K562 (cell line): Measurements from ENCODE around the gene MGRN1. TPM values are rescaled to one million over a fixed set of nuclear protein-coding genes. Genes with fewer than 3 reads are reported as not detected.

Experiments used
- HDAC3 ChIP-seq: fragments of 450-650 bp; IDR thresholded peaks from 2 replicates; pipeline ENCODE4 v1.6.1; 2018; ENCODE audit warnings: borderline replicate concordance, mild to moderate bottlenecking, moderate library complexity; ENCODE audit not compliant: partially characterized antibody
- KLF16 ChIP-seq: IDR thresholded peaks from 2 replicates; pipeline ENCODE4 v1.6.1; 2016; ENCODE audit warnings: antibody characterized with exemption
- NR2F6 ChIP-seq: fragments of 450-650 bp; formaldehyde crosslinking; IDR thresholded peaks from 2 replicates; pipeline ENCODE4 v1.4.0; 2020; ENCODE audit warnings: mild to moderate bottlenecking
- NUFIP1 ChIP-seq: fragments of 450-650 bp; IDR thresholded peaks from 2 replicates; pipeline ENCODE4 v1.6.1; 2018; ENCODE audit not compliant: partially characterized antibody
- SAFB2 ChIP-seq: fragments of 200-400 bp; formaldehyde crosslinking; IDR thresholded peaks from 2 replicates; pipeline ENCODE4 v1.6.1; 2018; ENCODE audit warnings: borderline replicate concordance, low read length, low read depth, moderate library complexity; ENCODE audit not compliant: severe bottlenecking
- SIN3B ChIP-seq: fragments of 450-650 bp; IDR thresholded peaks from 2 replicates; pipeline ENCODE4 v1.6.1; 2017; ENCODE audit warnings: low read depth, mild to moderate bottlenecking, moderate library complexity
- ZNF280A ChIP-seq: fragments of 450-650 bp; IDR thresholded peaks from 2 replicates; pipeline ENCODE4 v1.6.1; 2018; ENCODE audit warnings: mild to moderate bottlenecking, low read depth; ENCODE audit not compliant: partially characterized antibody
- ZNF696 ChIP-seq: fragments of 250-450 bp; sonication (Bioruptor Pico); conservative IDR thresholded peaks from 2 replicates; pipeline ENCODE4 v1.4.0; 2020; ENCODE audit warnings: mild to moderate bottlenecking, moderate library complexity
- ZSCAN29 ChIP-seq: fragments of 450-650 bp; IDR thresholded peaks from 2 replicates; pipeline ENCODE4 v1.6.1; 2017
- polyA plus RNA-seq, 8 experiments: library from polyadenylated mRNA; depleted of rRNA in 4 of 8; stranded (reverse) in 5 of 8; unstranded in 3 of 8; fragments of >200 nt; fragmentation: Nextera tagmentation in 2 of 8; fragmentation: Illumina TruSeq in 1 of 8; extraction: Ambion mirVana in 2 of 8; extraction: Trizol in 1 of 8; gene quantifications; 2 replicates each; pipeline versions ENCODE4 v1.2.1 to v1.2.3, GENCODE V29; 2011 to 2014; ENCODE audit warnings: inconsistent platforms in 1 of 8, missing spikeins in 1 of 8
- total RNA-seq, 7 experiments: library from RNA; depleted of rRNA in 6 of 7; stranded (reverse); fragments of >200 nt in 6 of 7; fragmentation: Illumina TruSeq in 2 of 7; extraction: Trizol in 2 of 7; gene quantifications; 2 replicates each; pipeline versions ENCODE4 v1.2.1 to v1.2.3, GENCODE V29; 2011 to 2021; ENCODE audit warnings: low replicate concordance in 1 of 7

MGRN1 gene
- total and polyA plus RNA-seq, 9 of the 15 experiments (the other 6 are each of a cell fraction or from before 2014, with no cell fraction given), result 0.15 to 37.9 (median 6.0) TPM

- TF ChIP-seq ZSCAN29 (no peak), ZNF696 (CRISPR knock-in tag) (no peak), SIN3B (no peak), ZNF280A (no peak), HDAC3 (no peak), NR2F6 (CRISPR knock-in tag) (no peak), SAFB2 (no peak), KLF16 (0 out of 2 replicates have a peak, but pooled peaks have one; percentile 7), NUFIP1 (no peak)
These were observed 68.1 kb downstream of the MGRN1 start (continued) for GRCh38 chr16:4692460-4693295.
